ENCODE results near the gene MCRIP1. TPM values are rescaled to one million over a fixed set of nuclear protein-coding genes. Genes with fewer than 3 reads are reported as not detected.
A peak's percentile ranks its signal among the peaks of the same experiment; 100 is the strongest.

MCRIP1 gene
- total and polyA plus RNA-seq, 2 experiments from 2014 or later: 161 to 233 TPM

DNA sequence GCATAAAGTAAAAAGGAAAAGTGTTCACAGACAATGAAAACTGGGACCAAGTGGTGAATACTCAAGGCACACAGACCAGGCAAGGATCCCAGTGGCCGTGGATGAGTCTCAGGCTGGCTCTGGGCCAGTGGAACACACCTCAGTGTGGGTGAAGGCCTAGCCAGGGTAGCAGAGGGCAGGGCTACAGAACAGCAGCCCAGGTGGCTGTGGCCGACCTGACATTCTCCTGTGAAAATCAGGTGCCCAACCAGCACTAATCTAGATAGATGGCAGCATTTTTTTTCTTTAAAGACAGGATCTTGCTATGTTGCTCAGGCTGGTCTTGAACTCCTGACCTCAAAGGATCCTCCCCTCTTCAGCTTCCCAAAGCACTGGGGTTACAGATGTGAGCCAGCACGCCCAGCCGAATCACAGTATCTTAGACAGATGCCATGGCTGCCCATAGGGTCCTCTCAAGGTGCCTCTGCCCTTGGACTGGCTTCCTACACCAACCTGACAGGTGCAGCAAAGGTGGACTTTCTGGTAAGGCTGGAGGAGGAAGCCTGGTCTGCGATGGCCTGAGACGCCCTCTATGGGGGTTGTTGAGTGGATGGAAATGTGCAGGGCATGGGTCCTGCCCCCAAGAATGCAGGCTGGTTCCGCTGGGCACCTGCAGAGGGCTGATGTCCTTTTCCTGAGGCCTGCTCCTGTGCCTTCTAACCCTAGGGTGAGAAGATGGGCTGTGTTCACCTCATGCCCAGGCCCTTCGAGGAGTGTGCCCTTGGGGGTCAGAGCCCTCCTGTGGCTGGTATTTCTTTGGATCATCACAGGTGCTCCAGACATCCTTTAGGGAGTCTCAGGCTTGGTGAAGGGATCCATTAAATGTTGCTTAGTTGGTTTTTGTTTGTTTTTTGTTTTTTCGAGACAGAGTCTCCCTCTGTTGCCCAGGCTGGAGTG, 31.0 kb upstream of the MCRIP1 start:
- Histone ChIP-seq H3K36me3 (no peaks in the 10 kb centered on the region), H3K4me3 (no peak overlapping the region), H3K9me3 (ENCODE audit: low read depth) (no peaks in the 10 kb centered on the region), H3K4me1 (ENCODE audit: low read depth) (peaks cover 38% of the 10 kb centered on the region), H3K27ac (peak overlapping the region; percentile 19), H3K27me3 (no peaks in the 10 kb centered on the region)
- no peak for TF ChIP-seq CTCF (IDR thresholded peaks at IDR 0.05; ENCODE audit: low read depth, low read length)
- DNase-seq (ENCODE audit: low read depth in 1 of 2, low spot score in 1 of 2): no peak

GRCh38 chr17:81863123-81863675, 30.1 kb upstream of the MCRIP1 start:
- Histone ChIP-seq H3K36me3 (peaks cover 3% of the 10 kb centered on the region), H3K9me3 (ENCODE audit: low read depth) (no peaks in the 10 kb centered on the region), H3K4me1 (ENCODE audit: low read depth) (peaks cover 37% of the 10 kb centered on the region), H3K4me3 (no peak overlapping the region), H3K27me3 (no peaks in the 10 kb centered on the region), H3K27ac (peak overlapping the region; percentile 93)
- peak in 1 of 2 donors; percentile 51 for DNase-seq (ENCODE audit: low read depth in 1 of 2, low spot score in 1 of 2)
- TF ChIP-seq CTCF (IDR thresholded peaks at IDR 0.05; ENCODE audit: low read depth, low read length): no peak

GRCh38 chr17:81860756-81861568, 27.9 kb upstream of the MCRIP1 start:
- no peak for TF ChIP-seq CTCF (IDR thresholded peaks at IDR 0.05; ENCODE audit: low read depth, low read length)
- H3K36me3 ChIP-seq: peaks cover 10% of the 10 kb centered on the region
- peak; percentile 100 for DNase-seq (ENCODE audit: low read depth in 1 of 2, low spot score in 1 of 2)
- H3K27me3 ChIP-seq: no peaks in the 10 kb centered on the region
- H3K27ac ChIP-seq: peak overlapping the region; percentile 93
- H3K4me3 ChIP-seq: peak overlapping the region; percentile 57
- peaks cover 16% of the 10 kb centered on the region for H3K4me1 ChIP-seq (ENCODE audit: low read depth)
- no peaks in the 10 kb centered on the region for H3K9me3 ChIP-seq (ENCODE audit: low read depth)

- Histone ChIP-seq H3K36me3 (peaks cover 10% of the 10 kb centered on the region), H3K4me1 (ENCODE audit: low read depth) (peaks cover 16% of the 10 kb centered on the region), H3K9me3 (ENCODE audit: low read depth) (no peaks in the 10 kb centered on the region), H3K4me3 (peak within 1 kb of the TSS; percentile 87), H3K27ac (peak within 1 kb of the TSS; percentile 95), H3K27me3 (no peaks in the 10 kb centered on the region)
- DNase-seq (ENCODE audit: low read depth in 1 of 2, low spot score in 1 of 2): peak in 1 of 2 donors; percentile 14
- no peak for TF ChIP-seq CTCF (IDR thresholded peaks at IDR 0.05; ENCODE audit: low read depth, low read length)
These were observed 27.0 kb upstream of the MCRIP1 start, which contains the start of gene P4HB for GRCh38 chr17:81859906-81860755. Gene P4HB, minus strand, starts transcription at chr17:81860535. Its CDS starts 64 bp downstream, at chr17:81860471.
